HepG2 (cell line): ENCODE measurements around the gene GALNT1. TPM values are rescaled to one million over a fixed set of nuclear protein-coding genes. Genes with fewer than 3 reads are reported as not detected.
A peak's percentile ranks its signal among the peaks of the same experiment; 100 is the strongest.

ENCODE experiments used
- ATAC-seq: fragments of 200-7000 bp; cut with Tn5 transposase; 3 replicates; pipeline ENCODE4 v1.9.1; 2020; ENCODE audit warnings: mild to moderate bottlenecking, moderate library complexity
- BruUV-seq: library from RNA; stranded (reverse); fragments of 400-500 nt; replicated peaks from 2 replicates; lab custom pipeline; 2021; lab: Mats Ljungman, UMichigan
- CTCF ChIA-PET: fragments of 300-600 bp; formaldehyde crosslinking; extraction: SDS; loops from one replicate; lab custom pipeline; 2021; ENCODE audit warnings: low total read pairs, inconsistent platforms, low intra/inter-chr PET ratio; lab: Yijun Ruan, JAX
- POLR2A ChIA-PET: fragments of 350-600 bp; sonication (Branson Sonifier 250); formaldehyde crosslinking; loops from one replicate; lab custom pipeline; 2020; ENCODE audit warnings: antibody characterized with exemption, inconsistent platforms; lab: Yijun Ruan, JAX
- DNase-seq: peaks from one replicate; pipeline ENCODE4 v3.0.0-alpha.2; 2015; ENCODE audit warnings: low spot score
- FAIRE-seq: peaks from 3 replicates; lab custom pipeline; 2011; peaks lifted over from hg19 to GRCh38; lab: Jason Lieb, UNC
- H2AFZ ChIP-seq: one replicate; pipeline ENCODE4 v1.6.1; 2011; ENCODE audit warnings: low read length, inconsistent platforms
- H3K27ac ChIP-seq: fragments of 300-600 bp; 3 replicates; pipeline ENCODE4 v1.8.0; 2011; ENCODE audit warnings: mixed run types, mild to moderate bottlenecking, mixed read lengths, low read length, inconsistent platforms; ENCODE audit not compliant: insufficient read depth; ENCODE audit errors: extremely low read length
- H3K27me3 ChIP-seq, 2 experiments: fragments of 200-600 bp in 1 of 2; 2 replicates in 1 of 2; 3 replicates in 1 of 2; pipeline versions ENCODE4 v1.6.0 to v1.8.0; 2011; ENCODE audit warnings: low read length in 2 of 2, mild to moderate bottlenecking in 2 of 2, moderate library complexity in 2 of 2, inconsistent platforms in 1 of 2; ENCODE audit not compliant: insufficient read depth in 2 of 2, control insufficient read depth in 1 of 2
- H3K36me3 ChIP-seq, 2 experiments: fragments of 200-600 bp in 1 of 2; replicated peaks in 1 of 2; 2 replicates in 1 of 2; 3 replicates in 1 of 2; pipeline versions ENCODE4 v1.5.1 to v1.8.0; 2011; ENCODE audit warnings: low read length in 2 of 2, inconsistent platforms in 1 of 2; ENCODE audit not compliant: insufficient read depth in 2 of 2, control insufficient read depth in 1 of 2
- H3K4me1 ChIP-seq: 2 replicates; pipeline ENCODE4 v1.5.1; 2012; ENCODE audit warnings: low read length, inconsistent platforms; ENCODE audit not compliant: insufficient read depth
- H3K4me2 ChIP-seq: 2 replicates; pipeline ENCODE4 v1.6.0; 2011; ENCODE audit warnings: low read depth, low read length, inconsistent platforms
- H3K4me3 ChIP-seq, 3 experiments: fragments of 200-600 bp in 1 of 3; sonication (generic), shearing (Covaris generic) in 1 of 3; replicated peaks in 1 of 3; 2 replicates each; pipeline ENCODE4 v1.5.1; 2011 to 2016; ENCODE audit warnings: low read length in 3 of 3, inconsistent platforms in 2 of 3, low read depth in 2 of 3, mild to moderate bottlenecking in 2 of 3, control low read depth in 1 of 3, mixed read lengths in 1 of 3; ENCODE audit not compliant: insufficient read depth in 1 of 3
- H3K79me2 ChIP-seq: one replicate; pipeline ENCODE4 v1.6.1; 2011; ENCODE audit warnings: low read length, inconsistent platforms; ENCODE audit not compliant: insufficient read depth
- H3K9ac ChIP-seq: 2 replicates; pipeline ENCODE4 v1.6.0; 2011; ENCODE audit warnings: mild to moderate bottlenecking, low read depth, low read length, inconsistent platforms; ENCODE audit not compliant: insufficient read depth
- H3K9me3 ChIP-seq: 2 replicates; pipeline ENCODE4 v1.5.1; 2012; ENCODE audit warnings: mild to moderate bottlenecking, low read length
- H4K20me1 ChIP-seq: 2 replicates; pipeline ENCODE4 v1.6.0; 2011; ENCODE audit warnings: inconsistent platforms, mild to moderate bottlenecking, low read length, moderate library complexity; ENCODE audit not compliant: insufficient read depth
- ARID3A ChIP-seq: IDR thresholded peaks from 2 replicates; pipeline ENCODE4 v1.6.1; 2012; ENCODE audit warnings: low read depth, low read length, improper control_type of control experiment
- ARID5B ChIP-seq: IDR thresholded peaks from 2 replicates; pipeline ENCODE4 v1.4.0; 2020; ENCODE audit warnings: mild to moderate bottlenecking, missing genetic modification reagents
- CEBPG ChIP-seq: IDR thresholded peaks from 2 replicates; pipeline ENCODE4 v1.6.1; 2016
- HDAC1 ChIP-seq: sonication (generic); formaldehyde crosslinking; IDR thresholded peaks from 2 replicates; pipeline ENCODE4 v1.5.1; 2020; ENCODE audit warnings: mild to moderate bottlenecking, missing genetic modification reagents
- HDAC2 ChIP-seq: sonication (generic); formaldehyde crosslinking; IDR thresholded peaks from 2 replicates; pipeline ENCODE4 v1.4.0; 2020; ENCODE audit warnings: missing genetic modification reagents
- KMT2B ChIP-seq: IDR thresholded peaks from 2 replicates; pipeline ENCODE4 v1.6.1; 2016; ENCODE audit warnings: missing genetic modification reagents, missing compliant biosample characterization
- NFIC ChIP-seq: IDR thresholded peaks from 2 replicates; pipeline ENCODE4 v1.6.1; 2012; ENCODE audit warnings: mild to moderate bottlenecking, low read length, inconsistent platforms
- NFKB2 ChIP-seq: sonication (generic); formaldehyde crosslinking; IDR thresholded peaks from 2 replicates; pipeline ENCODE4 v1.4.0; 2020; ENCODE audit warnings: missing genetic modification reagents, borderline replicate concordance
- PHB2 ChIP-seq: fragments of 450-650 bp; IDR thresholded peaks from 2 replicates; pipeline ENCODE4 v1.6.1; 2018; ENCODE audit not compliant: partially characterized antibody
- RELA ChIP-seq: sonication (generic); formaldehyde crosslinking; IDR thresholded peaks from 2 replicates; pipeline ENCODE4 v1.4.0; 2020; ENCODE audit warnings: missing genetic modification reagents
- RXRB ChIP-seq: IDR thresholded peaks from 2 replicates; pipeline ENCODE4 v1.6.1; 2016; ENCODE audit warnings: borderline replicate concordance, missing genetic modification reagents, missing compliant biosample characterization
- SOX5 ChIP-seq: IDR thresholded peaks from 2 replicates; pipeline ENCODE4 v1.6.1; 2016; ENCODE audit warnings: borderline replicate concordance
- SOX6 ChIP-seq, 2 experiments: fragments of 450-650 bp in 1 of 2; sonication (generic) in 1 of 2; formaldehyde crosslinking in 1 of 2; IDR thresholded peaks; 2 replicates each; pipeline versions ENCODE4 v1.4.0 to v1.6.1; 2017 to 2020; ENCODE audit warnings: antibody characterized with exemption in 1 of 2, mild to moderate bottlenecking in 1 of 2, missing genetic modification reagents in 1 of 2
- ZNF326 ChIP-seq: sonication (generic); formaldehyde crosslinking; IDR thresholded peaks from 2 replicates; pipeline ENCODE4 v1.4.0; 2020; ENCODE audit warnings: missing genetic modification reagents, borderline replicate concordance
- ZNF503 ChIP-seq: sonication (generic); formaldehyde crosslinking; IDR thresholded peaks from 2 replicates; pipeline ENCODE4 v1.4.0; 2020; ENCODE audit warnings: missing genetic modification reagents
- ZNF878 ChIP-seq: sonication (generic); formaldehyde crosslinking; IDR thresholded peaks from 2 replicates; pipeline ENCODE4 v1.8.1; 2023; ENCODE audit warnings: mild to moderate bottlenecking, missing genetic modification reagents, moderate library complexity
- WGBS: methylation state at CpG from one replicate; pipeline ENCODE4 v1.1.6; 2017; ENCODE audit warnings: low lambda C conversion rate; 5-methylcytosine and 5-hydroxymethylcytosine counted together
- in situ Hi-C: cut with HindIII; loops from 2 replicates; pipeline ENCODE4 v1.10.0; 2017; ENCODE audit warnings: low pct_unique_long_range_greater_than_20kb; ENCODE audit not compliant: extremely low pct_ligation_motif_present
- intact Hi-C: fragments of 100-400 bp; cut with micrococcal nuclease; formaldehyde crosslinking; loops from one replicate; pipeline ENCODE4 v1.10.0; 2022; ENCODE audit not compliant: unreplicated experiment
- polyA plus RNA-seq, 8 experiments: library from polyadenylated mRNA; depleted of rRNA in 3 of 8; stranded (reverse) in 7 of 8; unstranded in 1 of 8; fragments of >200 nt; fragmentation: Illumina TruSeq in 4 of 8; extraction: Trizol in 4 of 8; gene quantifications; 2 replicates each; pipeline versions ENCODE4 v1.2.1 to v1.2.3, GENCODE V29; 2011 to 2016; ENCODE audit warnings: low read depth in 4 of 8, missing spikeins in 1 of 8, mixed read lengths in 1 of 8; ENCODE audit not compliant: insufficient read depth in 1 of 8
- total RNA-seq, 5 experiments: library from RNA; depleted of rRNA; stranded (reverse); fragments of >200 nt; fragmentation: Illumina TruSeq; extraction: Trizol; gene quantifications; 2 replicates each; pipeline ENCODE4 v1.2.3, GENCODE V29; 2016; ENCODE audit warnings: low read depth in 1 of 5
- TF ChIP-seq, protein P1 (sequence below): IDR thresholded peaks from 2 replicates; pipeline ENCODE4 v1.6.1; 2016

Gene GALNT1
- total and polyA plus RNA-seq, 2 of the 13 experiments (the other 11 are each of a cell fraction or from before 2014, with no cell fraction given) = 41.1 to 100 TPM

- Histone ChIP-seq H3K4me2 (no peak overlapping the region), H3K36me3 (peaks cover 0 to 6% of the 10 kb centered on the region in 2 experiments; a peak in 1 of 5 replicates), H2AFZ (no peak overlapping the region), H3K9ac (no peak overlapping the region), H3K4me1 (peaks cover 59% of the 10 kb centered on the region), H3K79me2 (no peaks in the 10 kb centered on the region), H3K27ac (peak overlapping the region; percentile 35), H3K9me3 (no peaks in the 10 kb centered on the region), H3K27me3 (no peaks in the 10 kb centered on the region), H3K4me3 (no peak overlapping the region), H4K20me1 (no peaks in the 10 kb centered on the region)
- DNase-seq = peak; percentile 72
- no peak for FAIRE-seq
- ChIA-PET POLR2A (no interaction called here), CTCF (no interaction called here)
- in situ Hi-C loops (no loop called here), intact Hi-C loops (no loop called here)
- BruUV-seq = no TSS peak
- WGBS = 19% methylated on average over 2 of the region's 2 CpGs
- ATAC-seq = peak; percentile 77
- TF ChIP-seq RELA = no peak
- TF ChIP-seq ZNF503 (CRISPR knock-in tag) = 0 out of 2 replicates have a peak, but pooled peaks have one; percentile 19
- no peak for TF ChIP-seq KMT2B (CRISPR knock-in tag)
- no peak for TF ChIP-seq SOX6 (IDR thresholded peaks at IDR 0.05)
- peak; percentile 19; the same call in 1 of the 2 replicates for TF ChIP-seq SOX6 (CRISPR knock-in tag; IDR thresholded peaks at IDR 0.05)
- no peak for TF ChIP-seq NFKB2 (CRISPR knock-in tag)
- peak; percentile 32; the same call in 1 of the 2 replicates for TF ChIP-seq ZNF878 (CRISPR knock-in tag)
- peak; percentile 58; the same call in 1 of the 2 replicates for TF ChIP-seq SOX5 (CRISPR knock-in tag)
- peak; percentile 74; the same call in 1 of the 2 replicates for TF ChIP-seq RXRB (CRISPR knock-in tag)
- TF ChIP-seq, protein P1, sequence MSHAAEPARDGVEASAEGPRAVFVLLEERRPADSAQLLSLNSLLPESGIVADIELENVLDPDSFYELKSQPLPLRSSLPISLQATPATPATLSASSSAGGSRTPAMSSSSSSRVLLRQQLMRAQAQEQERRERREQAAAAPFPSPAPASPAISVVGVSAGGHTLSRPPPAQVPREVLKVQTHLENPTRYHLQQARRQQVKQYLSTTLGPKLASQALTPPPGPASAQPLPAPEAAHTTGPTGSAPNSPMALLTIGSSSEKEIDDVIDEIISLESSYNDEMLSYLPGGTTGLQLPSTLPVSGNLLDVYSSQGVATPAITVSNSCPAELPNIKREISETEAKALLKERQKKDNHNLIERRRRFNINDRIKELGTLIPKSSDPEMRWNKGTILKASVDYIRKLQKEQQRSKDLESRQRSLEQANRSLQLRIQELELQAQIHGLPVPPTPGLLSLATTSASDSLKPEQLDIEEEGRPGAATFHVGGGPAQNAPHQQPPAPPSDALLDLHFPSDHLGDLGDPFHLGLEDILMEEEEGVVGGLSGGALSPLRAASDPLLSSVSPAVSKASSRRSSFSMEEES (CRISPR knock-in tag) = peak; percentile 66; the same call in 1 of the 2 replicates
- no peak for TF ChIP-seq PHB2
- TF ChIP-seq NFIC = peak; percentile 68; the same call in 1 of the 2 replicates
- TF ChIP-seq ZNF326 (CRISPR knock-in tag) = no peak
- peak; percentile 38; the same call in 1 of the 2 replicates for TF ChIP-seq HDAC1
- TF ChIP-seq HDAC2 (CRISPR knock-in tag) = peak; percentile 54; the same call in 1 of the 2 replicates
- TF ChIP-seq ARID3A = 0 out of 2 replicates have a peak, but pooled peaks have one; percentile 31
- TF ChIP-seq ARID5B (CRISPR knock-in tag) = peak; percentile 87
- 0 out of 2 replicates have a peak, but pooled peaks have one; percentile 10 for TF ChIP-seq CEBPG (CRISPR knock-in tag)
These were observed 129.7 kb downstream of the GALNT1 start for GRCh38 chr18:35711227-35711626.
